Chondrocyte (in vitro differentiated cells): ENCODE data around the gene SMPDL3A. TPM values are rescaled to one million over a fixed set of nuclear protein-coding genes. Genes with fewer than 3 reads are reported as not detected.

Experiments
- DNase-seq: peaks from one replicate; pipeline ENCODE4 v3.0.0; 2021; ENCODE audit warnings: mixed read lengths, low spot score
- H3K27ac Mint-ChIP-seq: one replicate; pipeline ENCODE4 v1.8.0; 2021; ENCODE audit warnings: mild to moderate bottlenecking, moderate library complexity, mixed read lengths; ENCODE audit not compliant: unreplicated experiment
- H3K27me3 Mint-ChIP-seq: 2 replicates; pipeline ENCODE4 v1.8.0; 2021; ENCODE audit warnings: low read depth, mixed read lengths
- H3K36me3 Mint-ChIP-seq: 2 replicates; pipeline ENCODE4 v1.8.0; 2021; ENCODE audit warnings: low read depth, mixed read lengths
- H3K4me1 Mint-ChIP-seq: 2 replicates; pipeline ENCODE4 v1.8.0; 2021; ENCODE audit warnings: low read depth, mild to moderate bottlenecking, mixed read lengths
- H3K4me3 Mint-ChIP-seq: one replicate; pipeline ENCODE4 v1.8.0; 2021; ENCODE audit warnings: mild to moderate bottlenecking, moderate library complexity, mixed read lengths; ENCODE audit not compliant: unreplicated experiment
- H3K9me3 Mint-ChIP-seq: 2 replicates; pipeline ENCODE4 v1.8.0; 2021; ENCODE audit warnings: low read depth, mixed read lengths
- total RNA-seq: library from RNA; stranded (reverse); gene quantifications from 3 replicates; pipeline ENCODE4 v1.2.1, GENCODE V29; 2021
- TF ChIP-seq, protein P1 (sequence below): fragments of 200-600 bp; sonication (generic); IDR thresholded peaks from 2 replicates; pipeline ENCODE4 v1.5.0; 2021; ENCODE audit warnings: antibody characterized with exemption, mild to moderate bottlenecking, moderate library complexity

Gene SMPDL3A
- total RNA-seq, 1 donor from 2014 or later: 8.7 TPM

DNA sequence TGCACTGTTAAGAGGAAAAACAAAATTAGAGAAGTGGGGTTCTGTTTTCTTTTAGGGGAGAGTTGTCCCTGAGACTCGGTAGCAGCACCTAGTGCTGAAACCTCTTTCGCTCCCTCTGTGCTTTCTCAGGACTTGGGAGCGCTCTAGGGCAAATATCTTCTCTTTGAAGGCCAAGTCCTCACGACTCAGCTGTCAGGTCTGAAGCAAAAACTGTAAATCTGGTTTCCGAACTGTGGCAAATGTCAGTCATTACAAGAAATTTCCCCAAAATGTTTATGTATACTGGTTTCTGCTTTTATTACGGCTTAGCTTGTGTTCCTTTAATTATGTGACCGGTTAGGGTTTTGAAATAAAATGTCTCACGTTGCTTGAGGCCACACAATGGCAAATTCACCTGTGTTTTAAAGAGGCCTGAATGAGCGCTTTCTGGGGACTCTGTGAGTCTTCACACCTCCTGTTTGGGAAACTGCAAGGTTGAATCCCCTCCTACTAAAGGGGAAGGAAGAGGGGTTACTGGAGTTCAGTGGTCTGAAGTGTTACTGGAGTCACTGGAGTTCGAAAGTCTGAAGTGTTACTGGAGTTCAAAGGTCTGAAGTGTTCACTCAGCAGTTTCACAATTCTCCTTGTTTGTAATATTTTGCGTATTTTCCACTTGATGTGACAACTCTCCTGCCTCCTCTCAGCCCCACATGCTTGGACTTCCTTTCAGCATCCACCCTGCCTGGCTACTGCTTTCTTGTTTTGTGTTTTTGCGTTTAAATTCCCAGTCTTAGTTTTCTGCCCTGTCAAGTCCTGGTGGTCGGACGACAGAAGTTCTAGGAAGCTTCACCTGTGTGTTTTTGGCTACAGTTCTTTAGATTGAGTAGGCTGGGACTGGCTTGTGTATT is 1.6 kb downstream of the SMPDL3A start:
- Mint-ChIP-seq H3K27me3 (no peaks in the 10 kb centered on the region), H3K4me1 (peaks cover 32% of the 10 kb centered on the region), H3K36me3 (no peaks in the 10 kb centered on the region), H3K27ac (peak overlapping the region; percentile 97), H3K9me3 (no peaks in the 10 kb centered on the region), H3K4me3 (peak overlapping the region; percentile 94)
- no peak for DNase-seq
- TF ChIP-seq, protein P1, sequence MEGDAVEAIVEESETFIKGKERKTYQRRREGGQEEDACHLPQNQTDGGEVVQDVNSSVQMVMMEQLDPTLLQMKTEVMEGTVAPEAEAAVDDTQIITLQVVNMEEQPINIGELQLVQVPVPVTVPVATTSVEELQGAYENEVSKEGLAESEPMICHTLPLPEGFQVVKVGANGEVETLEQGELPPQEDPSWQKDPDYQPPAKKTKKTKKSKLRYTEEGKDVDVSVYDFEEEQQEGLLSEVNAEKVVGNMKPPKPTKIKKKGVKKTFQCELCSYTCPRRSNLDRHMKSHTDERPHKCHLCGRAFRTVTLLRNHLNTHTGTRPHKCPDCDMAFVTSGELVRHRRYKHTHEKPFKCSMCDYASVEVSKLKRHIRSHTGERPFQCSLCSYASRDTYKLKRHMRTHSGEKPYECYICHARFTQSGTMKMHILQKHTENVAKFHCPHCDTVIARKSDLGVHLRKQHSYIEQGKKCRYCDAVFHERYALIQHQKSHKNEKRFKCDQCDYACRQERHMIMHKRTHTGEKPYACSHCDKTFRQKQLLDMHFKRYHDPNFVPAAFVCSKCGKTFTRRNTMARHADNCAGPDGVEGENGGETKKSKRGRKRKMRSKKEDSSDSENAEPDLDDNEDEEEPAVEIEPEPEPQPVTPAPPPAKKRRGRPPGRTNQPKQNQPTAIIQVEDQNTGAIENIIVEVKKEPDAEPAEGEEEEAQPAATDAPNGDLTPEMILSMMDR: no peak

DNA sequence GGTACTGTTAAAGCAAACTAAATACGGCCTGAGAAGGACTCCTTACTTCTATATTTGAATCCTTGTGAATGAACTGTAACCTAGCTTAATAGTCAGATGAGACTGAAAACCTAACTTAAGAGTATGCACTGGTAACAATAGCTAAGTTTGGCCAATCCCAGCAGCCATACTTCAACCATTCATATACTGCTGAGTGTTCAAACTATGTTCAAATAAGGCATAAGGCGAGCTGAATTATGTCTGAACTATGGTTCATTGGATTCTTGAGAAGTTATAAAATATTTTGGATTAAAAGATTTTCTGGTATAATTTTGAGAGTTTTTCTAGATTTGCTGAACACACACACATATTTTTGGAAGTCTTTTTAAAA is 2.2 kb downstream of the SMPDL3A start:
- Mint-ChIP-seq H3K4me1 (peaks cover 32% of the 10 kb centered on the region), H3K27me3 (no peaks in the 10 kb centered on the region), H3K36me3 (no peaks in the 10 kb centered on the region), H3K4me3 (no peak overlapping the region), H3K9me3 (no peaks in the 10 kb centered on the region), H3K27ac (no peak overlapping the region)
- TF ChIP-seq, protein P1: no peak
- DNase-seq: no peak

DNA sequence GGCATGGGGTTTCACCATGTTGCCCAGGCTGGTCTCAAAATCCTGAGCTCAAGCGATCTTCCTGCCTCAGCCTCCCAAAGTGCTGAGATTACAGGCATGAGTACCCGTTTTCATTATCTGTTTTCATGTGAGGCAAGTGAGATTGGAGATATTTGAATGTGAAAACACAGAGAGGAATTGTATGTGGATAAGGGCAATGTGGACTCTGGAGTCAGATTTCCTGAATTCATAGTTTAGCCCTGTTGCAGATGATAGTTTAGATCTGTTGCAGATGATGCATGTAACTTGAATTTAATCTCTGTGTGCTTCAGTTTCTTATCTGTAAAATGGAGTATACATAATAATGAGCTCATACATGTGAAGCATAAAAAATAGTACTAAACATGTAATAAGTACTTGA is 3.7 kb downstream of the SMPDL3A start:
- Mint-ChIP-seq H3K27me3 (no peaks in the 10 kb centered on the region), H3K36me3 (no peaks in the 10 kb centered on the region), H3K4me1 (peaks cover 29% of the 10 kb centered on the region), H3K4me3 (no peak overlapping the region), H3K27ac (no peak overlapping the region), H3K9me3 (no peaks in the 10 kb centered on the region)
- TF ChIP-seq, protein P1: no peak
- no peak for DNase-seq

DNA sequence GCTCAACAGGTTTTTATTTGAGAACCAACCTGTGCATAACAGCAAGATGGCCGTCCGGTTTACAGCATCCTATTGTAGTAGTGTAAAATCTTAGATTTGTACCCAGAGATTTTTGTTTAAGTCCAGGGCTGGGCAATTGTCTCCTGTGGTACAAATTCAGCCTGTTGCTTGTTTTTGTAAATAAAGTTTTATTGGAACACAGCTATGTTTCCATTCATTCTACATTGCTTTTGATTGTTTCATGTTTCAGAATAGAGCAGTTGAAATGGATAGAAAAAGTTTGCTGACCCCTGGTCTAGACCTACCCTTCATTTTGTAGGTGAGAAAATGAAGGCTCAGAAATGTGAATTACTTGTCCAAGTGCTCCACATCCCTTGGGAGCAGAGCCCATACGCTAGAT is 8.5 kb downstream of the SMPDL3A start:
- TF ChIP-seq, protein P1: no peak
- no peaks in the 10 kb centered on the region for H3K27me3 Mint-ChIP-seq
- H3K27ac Mint-ChIP-seq: no peak overlapping the region
- peaks cover 9% of the 10 kb centered on the region for H3K4me1 Mint-ChIP-seq
- no peak for DNase-seq
- H3K4me3 Mint-ChIP-seq: no peak overlapping the region
- H3K9me3 Mint-ChIP-seq: no peaks in the 10 kb centered on the region
- H3K36me3 Mint-ChIP-seq: peaks cover 2% of the 10 kb centered on the region

DNA sequence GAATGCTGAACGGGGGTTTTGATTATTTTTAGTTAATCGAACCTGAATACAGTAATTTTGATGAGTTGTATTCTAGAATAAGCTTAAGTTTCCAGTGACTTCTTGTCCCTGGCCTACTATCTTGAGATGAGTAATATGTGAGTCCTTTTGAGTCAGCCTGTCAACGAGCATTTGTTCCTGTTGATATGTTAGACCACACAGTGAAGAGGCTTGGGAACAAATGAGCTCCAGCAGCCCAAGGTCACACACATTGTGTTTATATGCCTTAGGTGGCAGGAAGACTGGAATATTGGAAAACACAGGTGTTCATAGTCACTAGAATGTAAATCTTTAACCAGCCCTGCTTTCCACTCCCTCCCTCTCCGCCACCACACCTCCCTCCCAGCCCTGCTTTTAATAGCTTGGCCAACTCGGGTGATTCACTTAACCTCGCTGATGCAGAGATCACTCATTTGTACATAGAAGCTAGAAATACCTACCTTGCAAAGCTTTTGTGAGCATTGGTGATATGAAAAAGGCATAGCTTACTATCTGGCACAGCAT is 9.1 kb downstream of the SMPDL3A start:
- H3K4me3 Mint-ChIP-seq: no peak overlapping the region
- no peak for DNase-seq
- peaks cover 9% of the 10 kb centered on the region for H3K4me1 Mint-ChIP-seq
- H3K9me3 Mint-ChIP-seq: no peaks in the 10 kb centered on the region
- peaks cover 2% of the 10 kb centered on the region for H3K36me3 Mint-ChIP-seq
- H3K27me3 Mint-ChIP-seq: no peaks in the 10 kb centered on the region
- H3K27ac Mint-ChIP-seq: peak overlapping the region; percentile 23
- TF ChIP-seq, protein P1: no peak
